Gastroesophageal sphincter (tissue), 3 donors: Measurements from ENCODE around the gene NFKBIZ.

ENCODE experiments used
- CTCF ChIP-seq, 4 experiments: fragments of 200-600 bp in 2 of 4; fragments of 450-650 bp in 2 of 4; sonication (generic) in 1 of 4; IDR thresholded peaks; one replicate each; pipeline ENCODE4 v1.5.1; 2017 to 2019; ENCODE audit warnings: antibody characterized with exemption in 4 of 4, mild to moderate bottlenecking in 2 of 4, moderate library complexity in 2 of 4
- EP300 ChIP-seq: sonication (generic); formaldehyde crosslinking; IDR thresholded peaks from one replicate; pipeline ENCODE4 v1.6.1; 2017; ENCODE audit warnings: antibody characterized with exemption, mild to moderate bottlenecking
- POLR2A ChIP-seq, 2 donors: fragments of 450-650 bp; IDR thresholded peaks; one replicate each; pipeline ENCODE4 v1.6.1; 2017; ENCODE audit warnings: antibody characterized with exemption in 2 of 2, mild to moderate bottlenecking in 2 of 2, moderate library complexity in 1 of 2
- POLR2AphosphoS5 ChIP-seq: sonication (generic); formaldehyde crosslinking; IDR thresholded peaks from one replicate; pipeline ENCODE4 v1.6.1; 2017; ENCODE audit warnings: antibody characterized with exemption

- TF ChIP-seq EP300 (no peak), CTCF (IDR thresholded peaks at IDR 0.05) (no peak), POLR2AphosphoS5 (no peak), POLR2A (IDR thresholded peaks at IDR 0.05) (no peak)
Measured at GRCh38 chr3:101861789-101862415, 12.6 kb downstream of the NFKBIZ start.
